Brain microvascular endothelial cell (primary cell): ENCODE results near the gene PCDH20.

Source experiments
- DNase-seq: peaks from one replicate; pipeline ENCODE4 v3.0.0-alpha.2; 2020
- H3K27ac ChIP-seq: fragments of 250-450 bp; sonication (Bioruptor Pico); 2 replicates; pipeline ENCODE4 v1.5.1; 2020; ENCODE audit warnings: mild to moderate bottlenecking, moderate library complexity
- H3K27me3 ChIP-seq: fragments of 250-450 bp; sonication (Bioruptor Pico); replicated peaks from 2 replicates; pipeline ENCODE4 v1.5.1; 2020; ENCODE audit warnings: mild to moderate bottlenecking
- H3K36me3 ChIP-seq: fragments of 250-450 bp; sonication (Bioruptor Pico); replicated peaks from 2 replicates; pipeline ENCODE4 v1.5.1; 2020; ENCODE audit warnings: mild to moderate bottlenecking
- H3K4me3 ChIP-seq: 2 replicates; pipeline ENCODE4 v1.5.1; 2011; ENCODE audit warnings: low read depth, mild to moderate bottlenecking, control low read depth, low read length, moderate library complexity
- CTCF ChIP-seq: IDR thresholded peaks from 2 replicates; pipeline ENCODE4 v1.5.1; 2011; ENCODE audit warnings: low read depth, mild to moderate bottlenecking, moderate library complexity, low read length, control low read depth, inconsistent platforms; ENCODE audit errors: missing control alignments
- in situ Hi-C: cut with HindIII; loops from 2 replicates; pipeline ENCODE4 v1.10.0; 2017; ENCODE audit warnings: low sequenced_read_pairs, low pct_ligation_motif_present

The PCDH20 gene

GRCh38 chr13:61417086-61417570 is 1.5 kb upstream of the PCDH20 start:
- H3K27me3 ChIP-seq = peaks cover 7% of the 10 kb centered on the region
- H3K36me3 ChIP-seq = no peaks in the 10 kb centered on the region
- no peak overlapping the region for H3K27ac ChIP-seq
- no peak overlapping the region for H3K4me3 ChIP-seq
- in situ Hi-C loops = no loop called here
- TF ChIP-seq CTCF = no peak
- DNase-seq = no peak

- Histone ChIP-seq H3K27ac (no peak overlapping the region), H3K4me3 (peak overlapping the region; percentile 49), H3K36me3 (no peaks in the 10 kb centered on the region), H3K27me3 (peaks cover 7% of the 10 kb centered on the region)
- in situ Hi-C loops = no loop called here
- DNase-seq = no peak
- TF ChIP-seq CTCF = no peak
These were observed 459 bp downstream of the PCDH20 start for GRCh38 chr13:61415058-61415721.

GRCh38 chr13:61414686-61415057 is 977 bp downstream of the PCDH20 start:
- no peak for TF ChIP-seq CTCF
- Histone ChIP-seq H3K27me3 (peaks cover 7% of the 10 kb centered on the region), H3K36me3 (no peaks in the 10 kb centered on the region), H3K27ac (no peak overlapping the region), H3K4me3 (peak overlapping the region; percentile 49)
- in situ Hi-C loops = no loop called here
- DNase-seq = no peak

DNA sequence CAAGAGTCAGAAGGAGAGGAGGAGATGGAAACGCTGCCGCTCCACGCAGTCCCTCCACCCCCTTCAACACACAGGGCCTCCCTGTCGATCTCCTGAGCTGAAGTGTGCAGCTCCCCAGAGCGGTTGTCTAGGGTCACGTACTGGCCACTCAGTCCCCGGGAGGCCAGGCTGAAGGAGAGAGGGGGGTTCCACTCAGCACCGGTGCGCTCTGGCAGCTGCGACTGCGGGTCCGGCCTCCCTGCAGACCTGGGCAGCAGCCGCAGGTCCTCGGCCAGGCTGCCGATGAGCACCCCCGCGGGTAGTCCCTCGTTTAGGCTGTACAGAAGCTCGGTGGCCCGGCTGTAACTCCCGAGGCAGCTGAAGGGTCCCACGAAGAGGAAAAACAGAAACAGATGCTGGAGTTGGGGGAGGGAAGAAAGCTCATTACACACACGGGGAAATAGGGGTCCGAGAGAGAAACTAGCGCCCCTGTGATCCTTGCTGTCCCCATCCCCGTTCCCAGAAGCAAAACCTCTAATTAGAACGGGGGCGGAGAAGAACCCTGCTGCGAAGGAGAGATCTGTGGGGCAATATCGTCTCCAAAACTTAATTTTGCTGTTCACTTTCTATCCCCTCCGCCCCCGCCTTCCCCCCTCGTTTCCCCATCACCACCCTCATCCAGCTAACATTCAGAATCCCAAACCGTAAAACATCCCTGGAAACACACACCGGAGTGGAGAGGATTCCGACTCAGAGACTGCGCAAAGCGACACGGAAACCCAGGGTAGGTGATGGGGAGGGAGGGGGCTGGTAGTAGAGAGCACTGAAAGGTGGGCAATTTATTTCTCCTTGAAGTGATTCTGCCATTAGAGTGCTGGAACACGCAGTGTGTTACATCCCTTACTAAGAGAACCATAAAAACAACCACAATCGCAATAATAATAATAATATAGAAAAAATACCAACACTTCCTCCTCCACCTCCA is 1.8 kb downstream of the PCDH20 start:
- Histone ChIP-seq H3K4me3 (peak overlapping the region; percentile 49), H3K27me3 (peaks cover 7% of the 10 kb centered on the region), H3K27ac (no peak overlapping the region), H3K36me3 (no peaks in the 10 kb centered on the region)
- in situ Hi-C loops = no loop called here
- DNase-seq = no peak
- TF ChIP-seq CTCF = no peak

GRCh38 chr13:61410669-61411297 is 4.9 kb downstream of the PCDH20 start:
- peak; percentile 68 for TF ChIP-seq CTCF
- H3K36me3 ChIP-seq = no peaks in the 10 kb centered on the region
- no peak overlapping the region for H3K4me3 ChIP-seq
- DNase-seq = no peak
- no peak overlapping the region for H3K27ac ChIP-seq
- peaks cover 7% of the 10 kb centered on the region for H3K27me3 ChIP-seq
- in situ Hi-C loops = no loop called here
